Measurements from ENCODE around the gene PGC. TPM values are rescaled to one million over a fixed set of nuclear protein-coding genes. Genes with fewer than 3 reads are reported as not detected.

Gene PGC
- total RNA-seq, 1 experiment from 2014 or later, result 0.63 TPM

DNA sequence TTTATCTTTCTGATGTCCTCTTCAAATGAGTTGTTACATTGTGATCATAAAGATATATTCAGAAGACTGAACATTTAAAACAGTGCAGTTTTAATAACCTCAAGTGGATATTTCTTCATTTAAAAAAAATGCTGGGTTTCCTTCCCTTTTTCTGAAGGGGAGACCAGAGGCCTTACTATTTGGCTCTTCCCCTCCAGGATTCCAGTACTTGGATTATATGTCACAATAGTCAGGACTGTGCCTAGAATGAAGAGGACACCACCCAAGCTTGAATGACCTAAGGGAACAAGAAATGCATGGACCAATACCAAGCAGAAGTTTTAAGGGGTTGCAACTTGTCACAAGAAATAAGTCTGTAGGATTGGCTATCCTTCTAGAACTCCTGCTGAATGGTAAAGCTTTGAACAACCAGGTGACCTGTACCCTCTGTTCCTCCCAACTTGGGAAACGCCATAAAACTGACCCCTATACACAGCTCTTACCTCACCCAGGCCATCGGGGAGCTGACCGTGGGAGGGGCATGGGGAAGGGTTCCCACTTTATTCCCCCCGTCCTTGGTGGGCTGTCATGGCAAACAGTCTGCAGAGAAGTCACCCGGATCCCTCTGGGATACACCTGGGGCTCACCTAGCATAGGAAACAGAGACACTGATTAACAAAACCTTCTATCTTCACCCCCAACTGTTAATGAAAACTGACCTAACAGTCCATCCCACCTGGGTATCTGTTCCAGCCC, 30.5 kb upstream of the PGC start:
- H3K27ac Mint-ChIP-seq, result no peak overlapping the region
- no peak for ATAC-seq
- H3K4me1 Mint-ChIP-seq, result peaks cover 17% of the 10 kb centered on the region
- POLR2A ChIA-PET, result no interaction called here
- CTCF ChIA-PET, result interaction anchor here (1.7 kb wide), 1 partner anchor 9 kb away, joined by 7 read pairs; the partner anchor contains the start of gene TOMM6
- H3K27me3 Mint-ChIP-seq (ENCODE audit: low read depth), result peaks cover 20% of the 10 kb centered on the region
- DNase-seq (ENCODE audit: low spot score), result no peak
- peaks cover 3% of the 10 kb centered on the region; the same call in 1 of the 2 replicates for H3K36me3 Mint-ChIP-seq
- H3K9me3 Mint-ChIP-seq, result no peaks in the 10 kb centered on the region
- H3K4me3 Mint-ChIP-seq, result no peak overlapping the region
- TF ChIP-seq RORB (CRISPR knock-in tag; IDR thresholded peaks at IDR 0.05) (no peak), GTF2I (CRISPR knock-in tag; conservative IDR thresholded peaks at IDR 0.05) (no peak), ZNF423 (CRISPR knock-in tag; IDR thresholded peaks at IDR 0.05) (no peak)
- TF ChIP-seq, protein P1, sequence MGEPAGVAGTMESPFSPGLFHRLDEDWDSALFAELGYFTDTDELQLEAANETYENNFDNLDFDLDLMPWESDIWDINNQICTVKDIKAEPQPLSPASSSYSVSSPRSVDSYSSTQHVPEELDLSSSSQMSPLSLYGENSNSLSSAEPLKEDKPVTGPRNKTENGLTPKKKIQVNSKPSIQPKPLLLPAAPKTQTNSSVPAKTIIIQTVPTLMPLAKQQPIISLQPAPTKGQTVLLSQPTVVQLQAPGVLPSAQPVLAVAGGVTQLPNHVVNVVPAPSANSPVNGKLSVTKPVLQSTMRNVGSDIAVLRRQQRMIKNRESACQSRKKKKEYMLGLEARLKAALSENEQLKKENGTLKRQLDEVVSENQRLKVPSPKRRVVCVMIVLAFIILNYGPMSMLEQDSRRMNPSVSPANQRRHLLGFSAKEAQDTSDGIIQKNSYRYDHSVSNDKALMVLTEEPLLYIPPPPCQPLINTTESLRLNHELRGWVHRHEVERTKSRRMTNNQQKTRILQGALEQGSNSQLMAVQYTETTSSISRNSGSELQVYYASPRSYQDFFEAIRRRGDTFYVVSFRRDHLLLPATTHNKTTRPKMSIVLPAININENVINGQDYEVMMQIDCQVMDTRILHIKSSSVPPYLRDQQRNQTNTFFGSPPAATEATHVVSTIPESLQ (CRISPR knock-in tag; IDR thresholded peaks at IDR 0.05), result no peak

DNA sequence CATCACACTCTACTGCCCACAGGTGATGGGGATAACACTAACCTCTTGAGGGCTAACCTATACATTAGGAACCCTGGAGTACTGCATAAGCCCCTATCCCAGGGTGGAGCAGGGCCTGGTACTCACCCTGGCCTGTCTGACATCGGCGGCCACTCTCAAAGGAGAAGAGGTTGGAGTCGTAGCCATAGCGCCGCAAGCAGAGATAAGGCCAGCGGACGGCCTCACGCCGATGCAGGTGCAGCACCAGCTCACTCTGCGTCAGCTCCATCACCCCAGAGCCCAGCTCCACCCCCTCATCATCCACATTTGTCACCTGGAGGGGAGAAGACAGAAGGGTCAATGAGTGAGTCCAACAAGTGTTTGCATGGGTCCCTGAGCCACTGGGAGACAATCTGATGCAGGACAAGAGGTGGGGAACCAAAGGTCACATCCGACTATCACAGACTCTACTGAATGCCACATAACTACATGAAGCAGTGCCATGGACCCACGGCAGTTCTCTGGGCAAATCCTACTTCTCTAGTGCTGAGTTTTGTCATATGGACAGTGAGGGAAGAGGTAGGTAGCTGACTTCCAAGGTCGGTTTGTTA, 28.2 kb upstream of the PGC start:
- Mint-ChIP-seq H3K9me3 (no peaks in the 10 kb centered on the region), H3K27me3 (ENCODE audit: low read depth) (no peaks in the 10 kb centered on the region), H3K4me1 (peaks cover 6% of the 10 kb centered on the region), H3K36me3 (peaks cover 8% of the 10 kb centered on the region; the same call in 1 of the 2 replicates), H3K27ac (no peak overlapping the region), H3K4me3 (no peak overlapping the region)
- DNase-seq (ENCODE audit: low spot score) (no peak), ATAC-seq (no peak)
- ChIA-PET CTCF (interaction anchor here (0.8 to 2.5 kb wide), 10 partner anchors 9 to 329 kb away, joined by 3 to 20 read pairs (median 4); partner anchors contain the start of gene TOMM6), POLR2A (no interaction called here)
- TF ChIP-seq, protein P2, sequence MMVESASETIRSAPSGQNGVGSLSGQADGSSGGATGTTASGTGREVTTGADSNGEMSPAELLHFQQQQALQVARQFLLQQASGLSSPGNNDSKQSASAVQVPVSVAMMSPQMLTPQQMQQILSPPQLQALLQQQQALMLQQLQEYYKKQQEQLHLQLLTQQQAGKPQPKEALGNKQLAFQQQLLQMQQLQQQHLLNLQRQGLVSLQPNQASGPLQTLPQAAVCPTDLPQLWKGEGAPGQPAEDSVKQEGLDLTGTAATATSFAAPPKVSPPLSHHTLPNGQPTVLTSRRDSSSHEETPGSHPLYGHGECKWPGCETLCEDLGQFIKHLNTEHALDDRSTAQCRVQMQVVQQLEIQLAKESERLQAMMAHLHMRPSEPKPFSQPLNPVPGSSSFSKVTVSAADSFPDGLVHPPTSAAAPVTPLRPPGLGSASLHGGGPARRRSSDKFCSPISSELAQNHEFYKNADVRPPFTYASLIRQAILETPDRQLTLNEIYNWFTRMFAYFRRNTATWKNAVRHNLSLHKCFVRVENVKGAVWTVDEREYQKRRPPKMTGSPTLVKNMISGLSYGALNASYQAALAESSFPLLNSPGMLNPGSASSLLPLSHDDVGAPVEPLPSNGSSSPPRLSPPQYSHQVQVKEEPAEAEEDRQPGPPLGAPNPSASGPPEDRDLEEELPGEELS (CRISPR knock-in tag; IDR thresholded peaks at IDR 0.05), result no peak
- TF ChIP-seq, protein P3, sequence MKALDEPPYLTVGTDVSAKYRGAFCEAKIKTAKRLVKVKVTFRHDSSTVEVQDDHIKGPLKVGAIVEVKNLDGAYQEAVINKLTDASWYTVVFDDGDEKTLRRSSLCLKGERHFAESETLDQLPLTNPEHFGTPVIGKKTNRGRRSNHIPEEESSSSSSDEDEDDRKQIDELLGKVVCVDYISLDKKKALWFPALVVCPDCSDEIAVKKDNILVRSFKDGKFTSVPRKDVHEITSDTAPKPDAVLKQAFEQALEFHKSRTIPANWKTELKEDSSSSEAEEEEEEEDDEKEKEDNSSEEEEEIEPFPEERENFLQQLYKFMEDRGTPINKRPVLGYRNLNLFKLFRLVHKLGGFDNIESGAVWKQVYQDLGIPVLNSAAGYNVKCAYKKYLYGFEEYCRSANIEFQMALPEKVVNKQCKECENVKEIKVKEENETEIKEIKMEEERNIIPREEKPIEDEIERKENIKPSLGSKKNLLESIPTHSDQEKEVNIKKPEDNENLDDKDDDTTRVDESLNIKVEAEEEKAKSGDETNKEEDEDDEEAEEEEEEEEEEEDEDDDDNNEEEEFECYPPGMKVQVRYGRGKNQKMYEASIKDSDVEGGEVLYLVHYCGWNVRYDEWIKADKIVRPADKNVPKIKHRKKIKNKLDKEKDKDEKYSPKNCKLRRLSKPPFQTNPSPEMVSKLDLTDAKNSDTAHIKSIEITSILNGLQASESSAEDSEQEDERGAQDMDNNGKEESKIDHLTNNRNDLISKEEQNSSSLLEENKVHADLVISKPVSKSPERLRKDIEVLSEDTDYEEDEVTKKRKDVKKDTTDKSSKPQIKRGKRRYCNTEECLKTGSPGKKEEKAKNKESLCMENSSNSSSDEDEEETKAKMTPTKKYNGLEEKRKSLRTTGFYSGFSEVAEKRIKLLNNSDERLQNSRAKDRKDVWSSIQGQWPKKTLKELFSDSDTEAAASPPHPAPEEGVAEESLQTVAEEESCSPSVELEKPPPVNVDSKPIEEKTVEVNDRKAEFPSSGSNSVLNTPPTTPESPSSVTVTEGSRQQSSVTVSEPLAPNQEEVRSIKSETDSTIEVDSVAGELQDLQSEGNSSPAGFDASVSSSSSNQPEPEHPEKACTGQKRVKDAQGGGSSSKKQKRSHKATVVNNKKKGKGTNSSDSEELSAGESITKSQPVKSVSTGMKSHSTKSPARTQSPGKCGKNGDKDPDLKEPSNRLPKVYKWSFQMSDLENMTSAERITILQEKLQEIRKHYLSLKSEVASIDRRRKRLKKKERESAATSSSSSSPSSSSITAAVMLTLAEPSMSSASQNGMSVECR (CRISPR knock-in tag; IDR thresholded peaks at IDR 0.05; ENCODE audit: borderline replicate concordance), result no peak
- TF ChIP-seq, protein P4, sequence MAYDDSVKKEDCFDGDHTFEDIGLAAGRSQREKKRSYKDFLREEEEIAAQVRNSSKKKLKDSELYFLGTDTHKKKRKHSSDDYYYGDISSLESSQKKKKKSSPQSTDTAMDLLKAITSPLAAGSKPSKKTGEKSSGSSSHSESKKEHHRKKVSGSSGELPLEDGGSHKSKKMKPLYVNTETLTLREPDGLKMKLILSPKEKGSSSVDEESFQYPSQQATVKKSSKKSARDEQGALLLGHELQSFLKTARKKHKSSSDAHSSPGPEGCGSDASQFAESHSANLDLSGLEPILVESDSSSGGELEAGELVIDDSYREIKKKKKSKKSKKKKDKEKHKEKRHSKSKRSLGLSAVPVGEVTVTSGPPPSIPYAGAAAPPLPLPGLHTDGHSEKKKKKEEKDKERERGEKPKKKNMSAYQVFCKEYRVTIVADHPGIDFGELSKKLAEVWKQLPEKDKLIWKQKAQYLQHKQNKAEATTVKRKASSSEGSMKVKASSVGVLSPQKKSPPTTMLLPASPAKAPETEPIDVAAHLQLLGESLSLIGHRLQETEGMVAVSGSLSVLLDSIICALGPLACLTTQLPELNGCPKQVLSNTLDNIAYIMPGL (CRISPR knock-in tag; IDR thresholded peaks at IDR 0.05), result no peak
- TF ChIP-seq GRHL2 (CRISPR knock-in tag; IDR thresholded peaks at IDR 0.05; ENCODE audit: insufficient replicate concordance, severe bottlenecking), result no peak
- TF ChIP-seq NR3C1 (CRISPR knock-in tag; conservative IDR thresholded peaks at IDR 0.05; ENCODE audit: low read depth), result no peak
- TF ChIP-seq, protein P5, sequence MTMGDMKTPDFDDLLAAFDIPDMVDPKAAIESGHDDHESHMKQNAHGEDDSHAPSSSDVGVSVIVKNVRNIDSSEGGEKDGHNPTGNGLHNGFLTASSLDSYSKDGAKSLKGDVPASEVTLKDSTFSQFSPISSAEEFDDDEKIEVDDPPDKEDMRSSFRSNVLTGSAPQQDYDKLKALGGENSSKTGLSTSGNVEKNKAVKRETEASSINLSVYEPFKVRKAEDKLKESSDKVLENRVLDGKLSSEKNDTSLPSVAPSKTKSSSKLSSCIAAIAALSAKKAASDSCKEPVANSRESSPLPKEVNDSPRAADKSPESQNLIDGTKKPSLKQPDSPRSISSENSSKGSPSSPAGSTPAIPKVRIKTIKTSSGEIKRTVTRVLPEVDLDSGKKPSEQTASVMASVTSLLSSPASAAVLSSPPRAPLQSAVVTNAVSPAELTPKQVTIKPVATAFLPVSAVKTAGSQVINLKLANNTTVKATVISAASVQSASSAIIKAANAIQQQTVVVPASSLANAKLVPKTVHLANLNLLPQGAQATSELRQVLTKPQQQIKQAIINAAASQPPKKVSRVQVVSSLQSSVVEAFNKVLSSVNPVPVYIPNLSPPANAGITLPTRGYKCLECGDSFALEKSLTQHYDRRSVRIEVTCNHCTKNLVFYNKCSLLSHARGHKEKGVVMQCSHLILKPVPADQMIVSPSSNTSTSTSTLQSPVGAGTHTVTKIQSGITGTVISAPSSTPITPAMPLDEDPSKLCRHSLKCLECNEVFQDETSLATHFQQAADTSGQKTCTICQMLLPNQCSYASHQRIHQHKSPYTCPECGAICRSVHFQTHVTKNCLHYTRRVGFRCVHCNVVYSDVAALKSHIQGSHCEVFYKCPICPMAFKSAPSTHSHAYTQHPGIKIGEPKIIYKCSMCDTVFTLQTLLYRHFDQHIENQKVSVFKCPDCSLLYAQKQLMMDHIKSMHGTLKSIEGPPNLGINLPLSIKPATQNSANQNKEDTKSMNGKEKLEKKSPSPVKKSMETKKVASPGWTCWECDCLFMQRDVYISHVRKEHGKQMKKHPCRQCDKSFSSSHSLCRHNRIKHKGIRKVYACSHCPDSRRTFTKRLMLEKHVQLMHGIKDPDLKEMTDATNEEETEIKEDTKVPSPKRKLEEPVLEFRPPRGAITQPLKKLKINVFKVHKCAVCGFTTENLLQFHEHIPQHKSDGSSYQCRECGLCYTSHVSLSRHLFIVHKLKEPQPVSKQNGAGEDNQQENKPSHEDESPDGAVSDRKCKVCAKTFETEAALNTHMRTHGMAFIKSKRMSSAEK (CRISPR knock-in tag; IDR thresholded peaks at IDR 0.05; ENCODE audit: borderline replicate concordance), result no peak
- no peak for TF ChIP-seq NR1H2 (CRISPR knock-in tag; IDR thresholded peaks at IDR 0.05)
- TF ChIP-seq FOXP1 (CRISPR knock-in tag; IDR thresholded peaks at IDR 0.05; ENCODE audit: borderline replicate concordance), result no peak
- TF ChIP-seq TCF7 (CRISPR knock-in tag; IDR thresholded peaks at IDR 0.05; ENCODE audit: low read depth), result no peak
- no peak for TF ChIP-seq ZNF263 (CRISPR knock-in tag; IDR thresholded peaks at IDR 0.05; ENCODE audit: low read depth)
